GM12878 (cell line): ENCODE measurements around the gene BLACAT1. TPM values are rescaled to one million over a fixed set of nuclear protein-coding genes. Genes with fewer than 3 reads are reported as not detected.

Experiments
- BACH1 ChIP-seq: fragments of 450-650 bp; IDR thresholded peaks from 2 replicates; pipeline ENCODE4 v1.6.1; 2017; ENCODE audit warnings: mild to moderate bottlenecking, borderline replicate concordance
- BHLHE40 ChIP-seq, 2 experiments: fragments of 450-650 bp in 1 of 2; IDR thresholded peaks; 2 replicates each; pipeline ENCODE4 v1.6.1; 2011 to 2017; ENCODE audit warnings: low read depth in 2 of 2, borderline replicate concordance in 1 of 2, improper control_type of control experiment in 1 of 2, low read length in 1 of 2, mild to moderate bottlenecking in 1 of 2
- BMI1 ChIP-seq: fragments of 450-650 bp; IDR thresholded peaks from 2 replicates; pipeline ENCODE4 v1.6.1; 2016; ENCODE audit warnings: mild to moderate bottlenecking, moderate library complexity, borderline replicate concordance
- BRCA1 ChIP-seq: IDR thresholded peaks from 2 replicates; pipeline ENCODE4 v1.6.1; 2011; ENCODE audit warnings: low read depth, low read length, improper control_type of control experiment
- CBX3 ChIP-seq: fragments of 200-600 bp; sonication (generic); IDR thresholded peaks from 2 replicates; pipeline ENCODE4 v1.6.1; 2016; ENCODE audit warnings: low read depth, borderline replicate concordance
- CREM ChIP-seq: IDR thresholded peaks from 2 replicates; pipeline ENCODE4 v1.6.1; 2014; ENCODE audit warnings: antibody characterized with exemption, low read depth
- GATAD2B ChIP-seq: fragments of 450-650 bp; conservative IDR thresholded peaks from 2 replicates; pipeline ENCODE4 v1.6.1; 2017; ENCODE audit warnings: low read depth, mild to moderate bottlenecking, moderate library complexity
- HDGF ChIP-seq: fragments of 450-650 bp; IDR thresholded peaks from 2 replicates; pipeline ENCODE4 v1.6.1; 2016; ENCODE audit warnings: antibody characterized with exemption
- IKZF2 ChIP-seq, 2 experiments: fragments of 450-650 bp; IDR thresholded peaks; 2 replicates each; pipeline ENCODE4 v1.6.1; 2017; ENCODE audit warnings: mild to moderate bottlenecking in 2 of 2, moderate library complexity in 2 of 2
- KDM1A ChIP-seq: fragments of 200-600 bp; sonication (generic); IDR thresholded peaks from 2 replicates; pipeline ENCODE4 v1.6.1; 2016; ENCODE audit warnings: borderline replicate concordance
- LARP7 ChIP-seq: fragments of 450-650 bp; IDR thresholded peaks from 2 replicates; pipeline ENCODE4 v1.6.1; 2017; ENCODE audit warnings: mild to moderate bottlenecking
- NBN ChIP-seq: fragments of 450-650 bp; IDR thresholded peaks from 2 replicates; pipeline ENCODE4 v1.6.1; 2016
- NR2F1 ChIP-seq: fragments of 450-650 bp; conservative IDR thresholded peaks from 2 replicates; pipeline ENCODE4 v1.6.1; 2017; ENCODE audit warnings: mild to moderate bottlenecking
- RB1 ChIP-seq: fragments of 450-650 bp; formaldehyde crosslinking; IDR thresholded peaks from 2 replicates; pipeline ENCODE4 v1.6.1; 2017; ENCODE audit warnings: mild to moderate bottlenecking, borderline replicate concordance
- RBBP5 ChIP-seq: fragments of 200-600 bp; sonication (generic); conservative IDR thresholded peaks from 2 replicates; pipeline ENCODE4 v1.6.1; 2016
- RELA ChIP-seq: fragments of 450-650 bp; IDR thresholded peaks from 2 replicates; pipeline ENCODE4 v1.8.0; 2014; ENCODE audit warnings: borderline replicate concordance; ENCODE audit not compliant: partially characterized antibody
- SMARCA5 ChIP-seq: fragments of 450-650 bp; IDR thresholded peaks from 2 replicates; pipeline ENCODE4 v1.6.1; 2017; ENCODE audit warnings: mild to moderate bottlenecking
- SP1 ChIP-seq: IDR thresholded peaks from one replicate; pipeline ENCODE4 v1.6.1; 2011; ENCODE audit warnings: low read depth, low read length
- SREBF2 ChIP-seq: IDR thresholded peaks from 2 replicates; pipeline ENCODE4 v1.6.1; 2012; ENCODE audit warnings: mild to moderate bottlenecking, low read length
- STAT3 ChIP-seq: IDR thresholded peaks from 2 replicates; pipeline ENCODE4 v1.6.1; 2011; ENCODE audit warnings: low read depth, low read length, improper control_type of control experiment
- TCF12 ChIP-seq: IDR thresholded peaks from 2 replicates; pipeline ENCODE4 v1.6.1; 2011; ENCODE audit warnings: low read depth, mild to moderate bottlenecking, low read length
- YY1 ChIP-seq: IDR thresholded peaks from 2 replicates; pipeline ENCODE4 v1.6.1; 2011; ENCODE audit warnings: low read depth, mild to moderate bottlenecking, low read length
- ZNF207 ChIP-seq: fragments of 450-650 bp; IDR thresholded peaks from 2 replicates; pipeline ENCODE4 v1.6.1; 2014; ENCODE audit warnings: antibody characterized with exemption, mild to moderate bottlenecking, borderline replicate concordance
- ZSCAN29 ChIP-seq: fragments of 450-650 bp; IDR thresholded peaks from 2 replicates; pipeline ENCODE4 v1.6.1; 2017; ENCODE audit warnings: mild to moderate bottlenecking, moderate library complexity
- polyA plus RNA-seq, 11 experiments: library from polyadenylated mRNA; depleted of rRNA in 4 of 11; unstranded in 6 of 11; stranded (reverse) in 5 of 11; fragments of >200 nt; fragmentation: Nextera tagmentation in 4 of 11; fragmentation: Illumina TruSeq in 1 of 11; extraction: Ambion mirVana in 4 of 11; extraction: Trizol in 1 of 11; gene quantifications; 1 replicate in 1 of 11; 2 replicates in 10 of 11; pipeline versions ENCODE4 v1.2.1 to v1.2.3, GENCODE V29; 2011 to 2016; ENCODE audit warnings: inconsistent platforms in 2 of 11, missing spikeins in 2 of 11, low read depth in 1 of 11
- total RNA-seq, 4 experiments: library from RNA; depleted of rRNA in 3 of 4; stranded (reverse); fragments of >200 nt in 3 of 4; fragmentation: Illumina TruSeq in 1 of 4; extraction: Trizol in 1 of 4; gene quantifications; 2 replicates each; pipeline versions ENCODE4 v1.2.1 to v1.2.3, GENCODE V29; 2013 to 2021
- TF ChIP-seq, protein P1 (sequence below): fragments of 450-650 bp; IDR thresholded peaks from 2 replicates; pipeline ENCODE4 v1.6.1; 2017; ENCODE audit warnings: mild to moderate bottlenecking, moderate library complexity
- TF ChIP-seq, protein P2 (sequence below): fragments of 150-350 bp; IDR thresholded peaks from 2 replicates; pipeline ENCODE4 v1.6.1; 2014; ENCODE audit warnings: mild to moderate bottlenecking, low read depth, low read length

BLACAT1 gene
- total and polyA plus RNA-seq, 10 of the 15 experiments (the other 5 are each of a cell fraction or from before 2014, with no cell fraction given) = 0.04 to 1.6 (median 0.15) TPM; not detected in 1

DNA sequence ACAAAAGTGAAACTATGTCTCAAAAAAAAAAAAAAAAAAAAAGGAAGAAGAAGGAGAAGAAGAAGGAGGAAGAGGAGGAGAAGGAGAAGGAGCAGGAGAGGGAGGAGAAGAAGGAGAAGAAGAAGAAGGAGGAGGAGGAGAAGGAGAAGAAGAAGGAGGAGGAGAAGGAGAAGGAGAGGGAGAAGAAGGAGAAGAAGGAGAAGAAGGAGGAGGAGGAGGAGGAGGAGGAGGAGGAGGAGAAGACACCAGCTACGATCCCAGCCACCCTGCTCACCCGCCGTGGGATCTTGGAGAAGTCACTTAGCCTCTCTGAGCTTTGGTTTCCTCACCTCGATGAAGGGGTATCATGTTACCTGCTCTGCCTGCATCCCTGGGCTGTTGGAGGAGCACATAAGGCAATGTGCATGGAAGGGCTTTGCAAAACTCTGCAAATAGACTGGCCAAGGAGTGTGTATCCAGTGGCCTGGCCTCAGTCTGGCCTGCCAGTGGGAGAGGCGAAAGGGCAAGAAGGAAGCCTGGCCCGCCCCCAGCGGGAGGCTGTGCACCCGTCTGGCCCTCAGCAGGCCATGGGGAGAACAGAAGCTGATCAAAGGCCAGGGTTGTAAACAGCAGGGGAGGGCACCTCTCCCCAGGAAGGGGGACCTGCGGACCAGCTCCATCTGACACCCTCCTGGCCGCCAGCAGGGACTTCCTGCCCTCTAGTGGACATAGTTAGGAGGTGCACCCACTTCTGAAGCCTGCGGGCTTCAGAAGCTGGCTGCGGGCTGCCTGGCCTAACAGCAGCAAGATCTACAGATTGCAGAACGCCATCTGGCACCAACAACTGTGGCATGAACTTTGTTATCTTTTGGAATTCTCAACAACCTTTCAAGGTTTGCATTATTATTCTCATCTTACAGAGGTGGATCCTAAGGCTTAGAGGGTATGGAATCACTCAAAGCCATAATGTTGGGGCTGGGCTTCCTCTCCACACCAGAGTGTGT lies 29.4 kb upstream of the BLACAT1 start (continued):
- TF ChIP-seq BMI1 = no peak
- no peak for TF ChIP-seq RBBP5
- no peak; the same call in 1 of the 2 replicates for TF ChIP-seq HDGF
- 0 out of 2 replicates have a peak, but pooled peaks have one; percentile 13 for TF ChIP-seq TCF12
- peak; percentile 44; the same call in 1 of the 2 replicates for TF ChIP-seq RB1
- TF ChIP-seq SMARCA5 = peak; percentile 70; the same call in 1 of the 2 replicates
- TF ChIP-seq KDM1A = no peak
- TF ChIP-seq LARP7 = peak; percentile 57; the same call in 1 of the 2 replicates
- TF ChIP-seq GATAD2B = 0 out of 2 replicates have a peak, but pooled peaks have one; percentile 60
- 0 out of 2 replicates have a peak, but pooled peaks have one; percentile 21 for TF ChIP-seq NBN
- TF ChIP-seq STAT3 = no peak
- TF ChIP-seq YY1 = peak; percentile 73; the same call in 1 of the 2 replicates
- TF ChIP-seq, protein P1, sequence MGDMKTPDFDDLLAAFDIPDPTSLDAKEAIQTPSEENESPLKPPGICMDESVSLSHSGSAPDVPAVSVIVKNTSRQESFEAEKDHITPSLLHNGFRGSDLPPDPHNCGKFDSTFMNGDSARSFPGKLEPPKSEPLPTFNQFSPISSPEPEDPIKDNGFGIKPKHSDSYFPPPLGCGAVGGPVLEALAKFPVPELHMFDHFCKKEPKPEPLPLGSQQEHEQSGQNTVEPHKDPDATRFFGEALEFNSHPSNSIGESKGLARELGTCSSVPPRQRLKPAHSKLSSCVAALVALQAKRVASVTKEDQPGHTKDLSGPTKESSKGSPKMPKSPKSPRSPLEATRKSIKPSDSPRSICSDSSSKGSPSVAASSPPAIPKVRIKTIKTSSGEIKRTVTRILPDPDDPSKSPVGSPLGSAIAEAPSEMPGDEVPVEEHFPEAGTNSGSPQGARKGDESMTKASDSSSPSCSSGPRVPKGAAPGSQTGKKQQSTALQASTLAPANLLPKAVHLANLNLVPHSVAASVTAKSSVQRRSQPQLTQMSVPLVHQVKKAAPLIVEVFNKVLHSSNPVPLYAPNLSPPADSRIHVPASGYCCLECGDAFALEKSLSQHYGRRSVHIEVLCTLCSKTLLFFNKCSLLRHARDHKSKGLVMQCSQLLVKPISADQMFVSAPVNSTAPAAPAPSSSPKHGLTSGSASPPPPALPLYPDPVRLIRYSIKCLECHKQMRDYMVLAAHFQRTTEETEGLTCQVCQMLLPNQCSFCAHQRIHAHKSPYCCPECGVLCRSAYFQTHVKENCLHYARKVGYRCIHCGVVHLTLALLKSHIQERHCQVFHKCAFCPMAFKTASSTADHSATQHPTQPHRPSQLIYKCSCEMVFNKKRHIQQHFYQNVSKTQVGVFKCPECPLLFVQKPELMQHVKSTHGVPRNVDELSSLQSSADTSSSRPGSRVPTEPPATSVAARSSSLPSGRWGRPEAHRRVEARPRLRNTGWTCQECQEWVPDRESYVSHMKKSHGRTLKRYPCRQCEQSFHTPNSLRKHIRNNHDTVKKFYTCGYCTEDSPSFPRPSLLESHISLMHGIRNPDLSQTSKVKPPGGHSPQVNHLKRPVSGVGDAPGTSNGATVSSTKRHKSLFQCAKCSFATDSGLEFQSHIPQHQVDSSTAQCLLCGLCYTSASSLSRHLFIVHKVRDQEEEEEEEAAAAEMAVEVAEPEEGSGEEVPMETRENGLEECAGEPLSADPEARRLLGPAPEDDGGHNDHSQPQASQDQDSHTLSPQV = peak; percentile 62; the same call in 1 of the 2 replicates
- TF ChIP-seq, protein P2, sequence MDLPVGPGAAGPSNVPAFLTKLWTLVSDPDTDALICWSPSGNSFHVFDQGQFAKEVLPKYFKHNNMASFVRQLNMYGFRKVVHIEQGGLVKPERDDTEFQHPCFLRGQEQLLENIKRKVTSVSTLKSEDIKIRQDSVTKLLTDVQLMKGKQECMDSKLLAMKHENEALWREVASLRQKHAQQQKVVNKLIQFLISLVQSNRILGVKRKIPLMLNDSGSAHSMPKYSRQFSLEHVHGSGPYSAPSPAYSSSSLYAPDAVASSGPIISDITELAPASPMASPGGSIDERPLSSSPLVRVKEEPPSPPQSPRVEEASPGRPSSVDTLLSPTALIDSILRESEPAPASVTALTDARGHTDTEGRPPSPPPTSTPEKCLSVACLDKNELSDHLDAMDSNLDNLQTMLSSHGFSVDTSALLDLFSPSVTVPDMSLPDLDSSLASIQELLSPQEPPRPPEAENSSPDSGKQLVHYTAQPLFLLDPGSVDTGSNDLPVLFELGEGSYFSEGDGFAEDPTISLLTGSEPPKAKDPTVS = no peak
- peak; percentile 49 for TF ChIP-seq RELA
- TF ChIP-seq SREBF2 = no peak
- 0 out of 4 replicates have a peak, but pooled peaks have one; percentile 13 to 30 for TF ChIP-seq BHLHE40 (IDR thresholded peaks at IDR 0.05; ENCODE audit: borderline replicate concordance in 1 of 2, low read depth in 2 of 2, low read length in 1 of 2)
- TF ChIP-seq SP1 = no peak
- no peak for TF ChIP-seq ZSCAN29
- peak; percentile 44 for TF ChIP-seq NR2F1
- TF ChIP-seq ZNF207 = peak; percentile 62; the same call in 1 of the 2 replicates
- TF ChIP-seq BRCA1 = no peak
- TF ChIP-seq IKZF2 (IDR thresholded peaks at IDR 0.05) = no peak
- no peak for TF ChIP-seq BACH1
- TF ChIP-seq CBX3 = no peak
- no peak for TF ChIP-seq CREM
